Left colon (tissue), 2 donors: ENCODE data around the gene ZNF883. TPM values are rescaled to one million over a fixed set of nuclear protein-coding genes. Genes with fewer than 3 reads are reported as not detected.

Source experiments
- ATAC-seq: fragments of 200-7000 bp; cut with Tn5 transposase; one replicate; pipeline ENCODE4 v1.9.1; 2020; ENCODE audit warnings: mild to moderate bottlenecking, moderate library complexity
- DNase-seq, 2 donors: peaks; one replicate each; pipeline ENCODE4 v3.0.0-alpha.2; 2020
- intact Hi-C, 2 donors: fragments of 100-400 bp; cut with DNase I in 1 of 2; cut with micrococcal nuclease in 1 of 2; formaldehyde crosslinking; loops; one replicate each; pipeline versions ENCODE4 v1.11.2 to v1.14.0; 2022; cut with DNase I, micrococcal nuclease
- total RNA-seq, 2 donors: library from RNA; stranded (reverse); fragmentation: NEBNext Ultra II Directional; extraction: Animal tissue kit (Norgen Biotek cat#: 25700); gene quantifications; one replicate each; pipeline ENCODE4 v1.2.1, GENCODE V29; 2021
- donor health status: DM: no; HTN: no; CAD: no.
- donor health status: DM: yes; HTN: yes; CAD: no.

ZNF883 gene
- total RNA-seq, 2 donors from 2014 or later, result 0.39 to 0.43 TPM

DNA sequence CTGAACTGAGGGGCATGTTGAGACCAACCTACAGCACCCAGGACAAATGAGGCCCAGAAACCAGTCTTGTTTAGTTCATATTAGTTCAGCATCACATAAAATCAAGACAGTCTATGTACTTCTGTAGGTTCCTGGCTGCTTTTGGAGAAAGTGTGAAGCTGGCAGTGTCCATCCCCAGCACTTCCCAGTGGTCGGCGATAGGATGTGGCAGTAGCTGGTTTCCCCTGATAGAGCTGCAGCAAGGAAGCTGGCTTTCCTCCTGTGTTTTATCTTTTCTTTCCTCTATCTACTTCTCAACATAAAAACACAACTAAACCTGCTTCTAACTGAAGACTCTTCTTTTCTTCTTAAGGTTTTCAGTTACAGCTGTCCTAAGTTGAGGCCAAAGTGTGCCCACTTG, 78.3 kb downstream of the ZNF883 start:
- DNase-seq, result no peak
- ATAC-seq, result no peak
- intact Hi-C loops, result no loop called here

GRCh38 chr9:112925058-112925641, 86.8 kb downstream of the ZNF883 start:
- intact Hi-C loops, result no loop called here
- DNase-seq (no peak), ATAC-seq (peak; percentile 45)

DNA sequence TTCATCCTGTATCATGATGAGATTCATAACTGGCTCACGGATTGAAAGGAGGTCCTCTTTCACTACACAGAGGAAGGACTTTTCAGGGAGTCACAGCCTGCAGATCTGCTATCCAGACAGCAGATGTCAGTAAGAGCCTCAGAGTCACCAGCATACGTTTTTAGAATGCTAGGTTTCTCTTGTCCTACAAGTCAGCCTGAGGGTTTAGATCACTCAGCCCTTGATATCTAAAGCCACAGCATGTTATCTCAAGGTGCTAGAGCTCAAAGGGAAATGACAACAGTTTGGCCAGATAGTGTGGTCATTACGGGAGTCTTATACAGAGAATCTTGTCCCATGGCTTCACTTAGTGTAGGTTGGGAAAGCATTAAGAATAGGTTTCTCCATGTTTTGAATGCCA, 90.4 kb downstream of the ZNF883 start:
- DNase-seq, result no peak
- no peak for ATAC-seq
- intact Hi-C loops, result no loop called here

GRCh38 chr9:112917987-112918362, 94.0 kb downstream of the ZNF883 start:
- intact Hi-C loops, result no loop called here
- ATAC-seq (peak; percentile 39), DNase-seq (no peak)

DNA sequence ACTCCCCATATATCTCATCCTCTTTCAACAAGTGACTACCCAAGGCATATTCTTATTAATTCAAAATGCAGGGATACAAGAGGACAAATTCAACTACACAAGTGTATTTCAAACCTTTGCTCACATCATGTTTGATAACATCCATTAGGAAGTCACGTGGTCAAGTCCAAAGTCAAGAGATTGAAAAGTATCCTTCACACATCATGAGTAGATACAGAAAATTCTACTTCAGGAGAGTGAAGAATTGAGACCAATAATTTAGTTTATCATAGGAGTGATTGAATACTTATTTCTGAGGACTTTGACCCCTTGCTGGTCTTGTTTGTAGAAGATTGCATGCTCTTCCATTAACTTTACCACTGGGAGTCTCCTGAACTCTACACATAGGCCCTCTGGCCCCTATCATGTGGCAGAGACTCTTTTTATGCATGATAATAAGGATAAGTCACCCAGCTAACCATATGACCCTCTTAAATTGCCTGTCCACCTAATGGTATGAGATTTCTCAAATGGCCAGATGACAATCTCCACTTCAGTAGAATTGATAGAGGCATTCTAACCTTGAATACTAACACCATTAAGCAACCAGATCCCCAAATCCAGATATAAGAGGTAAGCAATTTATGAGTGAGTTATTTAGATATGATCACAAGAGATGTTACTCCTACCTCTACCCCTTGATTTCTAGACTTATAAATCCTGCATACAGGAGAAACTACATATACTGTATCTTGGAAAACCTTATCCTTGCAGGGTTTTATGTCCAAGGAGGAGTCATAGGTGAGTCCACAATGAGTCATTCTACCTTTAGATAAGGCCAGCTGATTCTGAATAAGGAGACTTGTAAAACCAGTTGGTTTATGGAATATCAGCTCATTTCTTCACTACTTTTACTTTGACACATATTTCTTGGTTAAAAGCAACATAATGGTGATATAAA, 94.7 kb downstream of the ZNF883 start:
- intact Hi-C loops, result no loop called here
- DNase-seq, result no peak
- ATAC-seq, result peak; percentile 92

DNA sequence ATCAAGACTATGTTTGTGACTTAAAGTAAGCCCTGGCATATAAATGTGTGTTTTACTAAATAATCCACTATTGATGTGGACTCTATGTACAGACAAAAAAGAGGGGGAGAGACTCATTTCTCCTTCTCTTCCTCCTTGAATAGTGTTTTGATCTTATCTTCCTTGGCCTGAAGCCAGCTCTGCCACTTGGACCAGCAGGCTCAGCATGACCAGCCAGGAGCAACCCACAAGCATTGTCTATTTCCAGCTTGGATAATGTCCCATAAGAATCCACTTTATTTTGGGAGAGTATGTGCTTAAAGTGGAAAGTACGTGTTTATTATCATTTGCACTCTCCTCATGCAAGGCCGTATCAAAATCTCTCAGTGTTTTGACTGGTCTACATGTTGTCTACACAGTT, 97.5 kb downstream of the ZNF883 start:
- intact Hi-C loops, result no loop called here
- ATAC-seq (no peak), DNase-seq (no peak)

- no peak for DNase-seq
- intact Hi-C loops, result no loop called here
- no peak for ATAC-seq
Measured at GRCh38 chr9:112913326-112913725, 98.7 kb downstream of the ZNF883 start.

- ATAC-seq (no peak), DNase-seq (no peak)
- intact Hi-C loops, result no loop called here
Measured at GRCh38 chr9:112912636-112913035, 99.4 kb downstream of the ZNF883 start.

GRCh38 chr9:112911736-112912135, 100.3 kb downstream of the ZNF883 start:
- no peak for ATAC-seq

More at GRCh38 chr9:112911736-112912135, 100.3 kb downstream of the ZNF883 start:
- no peak for DNase-seq
- intact Hi-C loops, result no loop called here

Other genes starting within 250 kb of the ZNF883 start
- gene SLC46A2, start 121.3 kb downstream of the ZNF883 start, total RNA-seq, result not detected
- gene ZFP37, start 44.5 kb upstream of the ZNF883 start, total RNA-seq, result under 1 TPM; 0.52 to 0.67 TPM
- 10 to 100 TPM; 25.4 to 26.3 TPM for gene SLC31A2, start 138.8 kb upstream of the ZNF883 start, total RNA-seq
- 10 to 100 TPM; 23.5 to 25.0 TPM for gene FKBP15, start 209.1 kb upstream of the ZNF883 start, total RNA-seq
- gene SLC31A1, start 209.4 kb upstream of the ZNF883 start, total RNA-seq, result 10 to 100 TPM; 34.5 to 55.8 TPM